Measurements from ENCODE around the gene NR1H4.
"Not testable (repeated sequence)": the region's sequence is repeated elsewhere in the genome, so short reads cannot be mapped to it uniquely, and the experiment has no call there.

NR1H4 gene

GRCh38 chr12:100512692-100513091, 39.0 kb downstream of the NR1H4 start:
- DNase-seq: no peak

DNA sequence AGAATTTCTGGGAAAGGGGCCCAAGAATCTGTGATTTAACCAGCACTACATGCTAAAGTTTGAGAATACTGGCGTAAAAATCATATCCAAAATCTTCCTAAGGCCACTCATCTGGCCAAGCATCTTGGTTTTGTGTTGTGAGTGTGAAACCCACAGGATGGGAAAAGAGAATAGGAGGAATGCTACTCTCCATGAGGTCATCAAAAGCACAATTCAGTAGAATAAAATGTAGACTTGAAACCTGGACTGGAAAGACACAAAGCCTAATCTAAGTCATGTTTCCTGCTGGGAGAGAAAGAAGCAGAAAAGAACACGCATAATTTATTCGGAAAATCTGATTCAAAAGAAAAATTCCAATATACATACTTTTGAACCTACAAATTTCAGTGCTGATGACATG, 42.3 kb downstream of the NR1H4 start:
- no peak for DNase-seq

DNA sequence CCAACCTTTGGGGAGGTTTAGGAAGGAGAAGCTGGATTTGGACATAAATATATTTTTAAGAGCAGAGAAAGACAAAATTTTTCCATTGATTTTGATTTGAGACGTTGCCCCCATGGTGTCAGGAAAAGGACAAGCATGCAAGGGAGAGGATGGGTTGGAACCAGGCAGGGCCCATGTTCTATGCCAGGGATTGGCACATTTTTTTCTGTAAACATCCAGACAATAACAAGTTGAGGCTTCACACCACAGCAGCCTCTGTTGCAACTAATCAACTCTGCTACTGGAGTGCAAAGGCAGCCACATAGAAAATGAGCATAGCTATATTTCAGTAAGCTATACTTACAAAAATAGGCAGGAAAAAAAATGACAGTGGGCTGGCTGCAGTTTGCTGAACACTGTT, 44.7 kb downstream of the NR1H4 start:
- DNase-seq: no peak

DNA sequence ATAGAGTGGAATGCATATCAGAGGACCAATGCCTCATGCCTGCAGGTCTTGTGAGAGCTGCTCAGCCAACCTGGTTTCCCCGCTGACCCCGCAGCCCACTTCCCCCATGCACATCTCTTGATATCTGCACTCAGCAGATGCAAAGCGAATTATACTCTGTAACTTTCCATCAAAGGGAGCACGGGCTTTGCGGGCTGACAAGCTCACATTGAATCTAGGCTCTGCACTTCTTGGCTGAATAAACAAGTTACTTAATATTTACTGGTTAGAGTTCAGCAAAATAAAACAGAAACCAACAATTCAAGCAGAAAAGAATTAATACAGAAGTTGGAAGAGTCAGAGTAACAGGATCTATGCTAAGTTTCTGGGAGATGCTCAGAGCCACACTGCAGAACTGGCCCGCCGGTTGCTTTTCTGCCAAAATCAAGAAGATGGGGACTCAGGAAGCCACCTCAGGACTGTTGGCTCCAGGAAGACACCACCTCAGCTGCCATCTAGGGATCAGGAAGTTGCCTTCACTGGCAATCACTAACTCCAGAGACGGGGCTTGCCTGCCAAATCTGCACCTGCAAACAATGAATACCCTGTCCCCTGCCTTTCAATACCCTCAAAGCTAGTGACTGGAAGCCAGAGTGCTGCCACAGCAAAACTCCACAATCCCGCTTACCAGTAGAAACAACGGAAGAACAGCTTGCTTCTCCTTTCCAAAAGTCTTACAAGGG, 46.5 kb downstream of the NR1H4 start:
- DNase-seq: no peak

- DNase-seq: no peak
Observed at GRCh38 chr12:100521958-100522357, 48.3 kb downstream of the NR1H4 start.

GRCh38 chr12:100528034-100528433, 54.4 kb downstream of the NR1H4 start:
- no peak for DNase-seq

GRCh38 chr12:100528471-100529127, 54.9 kb downstream of the NR1H4 start:
- no peak for DNase-seq

DNA sequence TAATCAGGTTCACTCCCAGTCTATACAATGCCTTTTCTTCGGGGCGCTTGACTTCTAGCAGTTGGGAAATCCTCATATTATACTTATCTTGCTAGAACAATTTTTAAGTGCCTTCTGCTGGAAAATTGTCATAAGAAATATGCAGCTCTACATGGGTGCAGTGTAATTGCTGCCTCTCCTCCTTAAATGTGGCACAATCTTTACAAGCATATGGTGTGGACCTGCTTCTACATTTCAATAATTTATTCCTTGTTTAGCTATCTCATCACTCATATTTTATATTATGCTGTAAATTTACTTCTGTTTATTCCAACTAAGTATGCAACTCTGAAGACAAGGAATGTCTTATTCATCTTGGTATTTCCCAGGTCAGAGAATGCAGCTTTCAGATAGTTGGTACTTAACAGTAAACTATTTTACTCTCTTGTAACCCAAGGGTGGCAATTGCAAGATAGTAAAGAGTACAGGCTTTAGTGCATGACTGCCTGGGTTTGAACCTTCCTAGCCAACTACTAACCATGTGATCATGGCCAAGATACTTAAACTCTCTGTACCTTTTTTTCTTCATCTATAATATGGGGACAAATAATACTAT, 56.2 kb downstream of the NR1H4 start:
- no peak for DNase-seq

DNA sequence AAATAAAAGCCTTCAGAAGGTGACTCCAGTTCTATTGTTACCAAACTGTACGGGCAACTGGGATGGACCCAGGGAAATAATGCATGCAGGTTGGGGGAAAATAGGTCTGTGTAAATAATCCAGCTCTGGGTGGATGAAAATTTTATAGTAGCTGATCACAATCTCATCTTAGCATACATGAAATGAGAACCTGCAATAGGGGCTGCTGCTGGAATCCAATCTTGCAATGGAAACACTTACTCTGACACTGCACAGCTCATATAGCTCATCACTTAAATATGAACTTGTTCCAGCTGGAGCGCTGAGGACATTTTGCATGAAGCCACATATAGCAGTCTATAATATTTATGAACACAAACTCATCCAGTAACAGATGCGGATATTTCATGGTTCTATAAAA, 59.7 kb downstream of the NR1H4 start:
- no peak for DNase-seq

DNA sequence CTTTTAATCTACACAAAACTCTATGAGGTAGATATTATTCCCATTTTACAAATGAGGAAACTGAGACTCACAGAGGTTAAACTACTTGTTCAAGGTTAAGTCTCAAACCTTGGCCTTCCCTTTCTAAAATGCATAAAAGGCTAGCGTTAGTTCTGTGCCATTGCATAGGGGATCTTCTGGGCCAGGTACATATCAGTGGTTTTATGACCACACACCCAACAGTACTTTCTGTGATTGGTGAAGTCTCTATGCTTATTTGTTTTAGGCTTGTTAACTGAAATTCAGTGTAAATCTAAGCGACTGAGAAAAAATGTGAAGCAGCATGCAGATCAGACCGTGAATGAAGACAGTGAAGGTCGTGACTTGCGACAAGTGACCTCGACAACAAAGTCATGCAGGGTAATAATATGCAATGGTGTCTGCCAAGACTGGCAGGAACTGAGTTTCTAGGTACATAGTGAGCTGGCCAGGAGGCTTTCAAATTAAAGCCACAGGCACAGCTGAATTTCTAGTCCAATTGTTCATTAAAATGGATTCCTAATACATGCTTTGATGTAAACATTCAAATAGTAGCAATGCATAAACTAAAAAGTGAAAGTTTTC, 61.1 kb downstream of the NR1H4 start:
- DNase-seq: no peak

DNA sequence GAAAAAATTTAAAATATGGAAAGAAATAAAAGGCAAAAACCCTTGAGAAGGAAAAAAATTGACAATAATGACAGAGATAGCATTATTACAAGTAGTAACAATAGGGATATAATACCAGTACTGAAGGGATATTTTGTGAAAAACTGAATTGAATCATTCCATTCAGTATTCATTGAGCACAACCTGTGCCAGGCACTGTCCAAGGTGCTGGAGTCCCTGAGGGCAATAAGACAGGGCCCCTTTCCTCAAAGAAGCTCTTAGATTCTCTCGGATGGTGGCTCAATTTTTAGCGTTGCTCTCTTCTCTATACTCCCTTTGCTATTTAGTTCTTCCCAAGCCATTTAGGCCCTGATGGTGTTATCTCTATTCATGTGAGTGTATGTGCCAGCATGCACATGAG, 65.5 kb downstream of the NR1H4 start:
- no peak for DNase-seq

GRCh38 chr12:100544165-100544564, 70.5 kb downstream of the NR1H4 start:
- DNase-seq: no peak

DNA sequence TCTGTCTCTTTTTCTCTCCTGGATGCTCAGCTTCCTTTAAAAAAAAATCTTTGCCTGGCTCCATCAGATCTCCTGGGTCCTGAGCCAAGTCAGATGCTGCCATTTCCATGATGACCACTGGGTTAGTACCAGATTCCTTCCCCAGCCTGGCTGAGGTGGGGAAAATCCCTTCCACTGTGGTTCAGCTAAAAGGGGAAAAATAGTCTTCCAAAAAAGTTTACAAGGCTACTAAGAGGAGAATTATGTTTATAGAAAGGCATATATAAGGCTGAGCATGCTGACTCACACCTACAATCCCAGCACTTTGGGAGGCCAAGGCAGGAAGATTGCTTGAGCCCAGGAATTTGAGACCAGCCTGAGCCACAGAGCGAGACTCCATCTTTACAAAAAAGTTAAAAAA, 71.4 kb downstream of the NR1H4 start:
- DNase-seq: no peak

GRCh38 chr12:100553936-100554335, 80.3 kb downstream of the NR1H4 start:
- DNase-seq: no peak

DNA sequence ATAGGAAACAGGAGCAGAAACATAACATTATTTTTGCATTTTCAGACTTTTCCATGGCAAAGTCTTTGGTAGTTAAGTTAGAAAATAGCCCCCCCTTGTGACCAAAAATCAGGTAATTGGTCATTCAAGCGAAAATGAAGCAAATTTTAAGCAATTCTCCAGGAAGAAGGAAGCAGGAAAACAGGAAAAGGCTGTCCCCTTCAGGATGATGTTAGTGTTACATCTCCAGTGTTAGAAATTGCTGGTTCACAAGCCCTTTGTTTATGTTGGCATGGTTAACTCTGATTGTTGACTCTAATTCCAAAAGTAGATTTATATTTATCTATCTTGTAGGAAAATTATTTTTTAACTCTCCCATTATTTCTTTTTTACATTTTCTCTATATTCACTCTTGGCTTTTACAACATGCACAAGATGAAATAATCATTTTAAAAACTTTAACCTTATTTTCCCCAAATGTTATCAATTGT, 81.0 kb downstream of the NR1H4 start:
- peak in 7 of 56 donors; percentile 2 to 35 (median 21) for DNase-seq

- no peak for DNase-seq
Observed at GRCh38 chr12:100555722-100556121, 82.1 kb downstream of the NR1H4 start.

DNA sequence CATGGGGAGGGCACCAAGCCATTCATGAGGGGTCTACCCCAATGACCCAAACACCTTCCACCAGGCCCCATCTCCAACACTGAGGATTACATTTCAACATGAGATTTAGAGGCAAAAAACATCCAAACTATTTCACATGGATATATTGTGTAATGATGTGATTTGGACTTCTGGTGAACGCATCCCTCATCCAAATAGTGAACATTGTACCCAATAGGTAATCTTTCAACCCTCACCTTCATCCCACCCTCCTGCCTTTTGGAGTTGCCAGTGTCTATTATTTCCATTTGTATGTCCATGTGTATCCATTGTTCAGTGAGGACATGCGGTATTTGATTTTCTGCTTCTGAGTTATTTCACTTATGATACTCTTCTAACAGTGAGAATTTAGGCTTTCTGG, 83.7 kb downstream of the NR1H4 start:
- no peak for DNase-seq

GRCh38 chr12:100559261-100559660, 85.6 kb downstream of the NR1H4 start:
- not testable (repeated sequence) for DNase-seq

GRCh38 chr12:100564090-100564489, 90.4 kb downstream of the NR1H4 start:
- DNase-seq: no peak

DNA sequence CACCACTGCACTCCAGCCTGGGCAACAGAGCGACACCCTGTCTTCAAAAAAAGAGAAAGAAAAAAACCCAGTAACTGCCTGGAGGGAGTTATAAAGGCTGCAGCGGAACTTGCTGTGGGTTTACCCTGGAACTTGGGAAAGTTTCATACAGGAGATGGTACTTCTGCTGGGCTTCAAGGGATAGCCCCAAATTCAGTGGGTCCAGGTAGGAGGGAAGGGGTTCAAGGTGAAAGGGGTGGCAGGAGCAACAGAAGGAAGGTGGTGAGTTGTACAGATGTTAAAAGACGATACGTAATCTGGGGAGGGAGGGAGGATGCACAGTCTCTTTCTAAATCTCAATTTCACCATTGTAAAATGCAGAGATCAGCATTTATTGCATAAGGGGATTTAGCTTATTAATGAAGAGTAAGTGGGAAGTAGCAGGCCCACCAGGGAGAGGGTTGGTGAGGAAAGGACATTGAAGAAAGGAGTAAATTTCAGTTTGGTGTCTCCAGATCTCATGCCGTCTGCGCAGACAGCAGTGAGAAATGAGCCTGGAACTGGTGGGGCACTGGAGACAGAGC, 91.3 kb downstream of the NR1H4 start:
- DNase-seq: no peak

DNA sequence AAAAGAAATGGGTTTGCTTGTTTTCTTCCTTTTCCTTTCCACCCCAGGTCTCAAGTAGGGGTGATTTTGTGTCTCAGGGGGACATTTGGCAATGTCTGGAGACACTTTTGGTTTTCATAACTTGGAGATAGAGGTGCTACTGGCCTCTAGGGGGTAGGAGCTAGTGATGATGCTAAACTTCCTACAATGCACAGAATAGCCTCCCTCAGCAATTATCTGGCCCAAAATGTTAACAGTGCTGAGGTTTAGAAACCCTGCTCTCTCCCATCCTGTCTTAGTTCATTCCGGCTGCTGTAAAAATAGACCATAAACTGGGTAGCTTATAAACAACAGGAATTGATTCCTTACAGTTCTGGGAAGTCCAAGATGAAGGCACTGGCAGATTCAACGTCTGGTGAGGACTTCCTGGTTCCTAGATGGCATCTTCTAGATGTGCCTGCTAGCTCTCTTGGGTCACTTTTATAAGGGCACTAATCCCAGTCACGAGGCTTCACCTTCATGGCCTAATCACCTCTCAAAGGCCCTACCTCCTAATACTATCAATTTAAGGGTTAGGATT, 92.4 kb downstream of the NR1H4 start:
- DNase-seq: no peak

Data from nucleus accumbens (tissue), 56 donors.